HG03432 (cell line): ENCODE measurements around the gene PPP2R3B.
"Not testable (repeated sequence)": the region's sequence is repeated elsewhere in the genome, so short reads cannot be mapped to it uniquely, and the experiment has no call there.

Experiments used
- ATAC-seq: cut with Tn5 transposase; IDR thresholded peaks from one replicate; pipeline ENCODE4 v1.9.1; 2021; ENCODE audit warnings: mild to moderate bottlenecking, moderate library complexity; ENCODE audit not compliant: unreplicated experiment

Gene PPP2R3B

DNA sequence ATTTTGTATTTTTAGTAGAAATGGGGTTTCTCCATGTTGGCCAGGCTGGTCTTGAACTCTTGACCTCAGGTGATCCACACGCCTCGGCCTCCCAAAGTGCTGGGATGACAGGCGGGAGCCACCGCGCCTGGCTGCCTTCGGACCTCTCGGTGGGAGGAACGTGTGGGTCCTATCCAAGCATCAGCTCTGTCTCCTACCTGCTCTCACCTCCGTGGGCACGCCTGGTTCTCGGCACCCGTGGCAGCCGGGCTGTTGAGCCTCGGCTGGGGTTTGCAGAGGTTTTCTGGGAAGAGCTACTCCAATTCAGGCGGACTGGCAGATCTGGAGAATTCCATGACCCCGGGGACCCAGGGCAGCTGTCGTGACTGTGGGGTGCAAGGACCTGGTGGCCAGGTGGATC, 23.6 kb upstream of the PPP2R3B start:
- no peak for ATAC-seq

DNA sequence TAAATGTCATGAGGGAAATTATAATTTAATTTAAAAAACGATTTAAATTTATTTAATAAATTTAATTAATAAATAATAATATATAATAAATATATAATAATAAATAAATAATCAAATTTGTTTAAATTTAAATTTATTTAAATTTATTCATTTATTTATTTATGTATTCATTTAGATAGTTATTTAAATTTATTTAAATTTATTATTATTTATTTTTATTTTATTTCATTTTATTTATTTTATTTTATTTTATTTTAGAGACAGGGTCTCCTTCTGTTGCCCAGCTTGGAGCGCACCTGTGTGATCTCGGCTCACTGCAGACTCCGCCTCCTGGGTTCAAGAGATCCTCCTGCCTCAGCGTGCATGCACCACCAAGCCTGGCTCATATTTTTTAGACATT, 18.4 kb upstream of the PPP2R3B start:
- no peak for ATAC-seq

DNA sequence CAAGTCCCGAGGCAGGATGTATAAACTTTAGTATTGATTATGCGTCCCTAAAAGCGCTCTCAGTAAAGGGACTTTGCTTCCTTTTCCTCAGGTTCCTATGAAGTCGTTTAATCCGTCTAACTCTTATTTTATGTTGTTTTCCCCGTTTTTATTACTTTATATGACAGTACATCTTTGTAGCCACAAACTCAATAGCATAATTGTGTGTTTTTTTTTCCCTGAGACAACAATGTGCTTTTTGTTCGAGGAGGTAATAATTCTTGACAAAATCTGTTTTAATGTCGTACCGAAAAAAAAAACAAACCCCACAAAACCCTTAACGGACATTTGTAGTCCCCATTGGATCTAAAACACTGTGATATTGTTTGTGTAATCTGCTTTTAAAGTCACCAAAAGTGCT, 17.9 kb upstream of the PPP2R3B start:
- no peak for ATAC-seq

DNA sequence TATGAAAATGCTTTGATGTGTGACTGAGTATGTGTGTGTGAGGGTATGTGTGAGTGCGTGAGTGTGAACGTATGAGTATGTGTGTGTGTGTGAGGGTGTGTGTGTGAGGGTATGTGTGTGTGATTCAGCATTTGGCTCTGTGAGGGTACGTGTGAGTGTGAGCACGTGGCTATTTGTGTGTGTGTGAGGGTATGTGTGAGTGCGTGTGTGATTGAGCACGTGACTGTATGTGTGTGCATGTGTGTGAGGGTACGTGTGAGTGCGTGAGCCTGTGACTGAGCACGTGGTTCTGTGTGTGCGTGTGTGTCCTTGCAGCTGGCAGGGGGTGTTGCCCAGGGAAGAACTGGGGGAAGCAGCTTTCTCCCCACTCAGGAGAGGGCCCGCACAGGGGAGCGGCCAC, 16.1 kb upstream of the PPP2R3B start:
- no peak for ATAC-seq

DNA sequence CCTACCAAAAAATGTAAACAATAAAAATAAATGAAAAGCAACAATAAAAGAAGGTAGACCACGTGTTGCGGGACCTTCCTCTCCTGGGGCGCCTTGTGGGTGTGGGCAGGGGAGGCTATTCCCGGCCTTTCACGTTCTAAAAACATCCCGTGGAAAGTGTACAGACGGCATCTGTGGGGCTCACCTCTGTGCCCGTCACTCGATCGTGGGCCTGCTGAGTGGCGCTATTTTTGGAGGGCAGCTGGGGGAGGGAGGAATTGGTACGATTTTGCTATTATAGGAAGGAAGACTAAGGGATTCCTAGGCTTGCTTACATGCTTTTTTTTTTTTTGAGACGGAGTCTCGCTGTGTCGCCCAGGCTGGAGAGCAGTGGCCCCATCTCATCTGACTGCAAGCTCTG, 13.6 kb upstream of the PPP2R3B start:
- ATAC-seq, result no peak

DNA sequence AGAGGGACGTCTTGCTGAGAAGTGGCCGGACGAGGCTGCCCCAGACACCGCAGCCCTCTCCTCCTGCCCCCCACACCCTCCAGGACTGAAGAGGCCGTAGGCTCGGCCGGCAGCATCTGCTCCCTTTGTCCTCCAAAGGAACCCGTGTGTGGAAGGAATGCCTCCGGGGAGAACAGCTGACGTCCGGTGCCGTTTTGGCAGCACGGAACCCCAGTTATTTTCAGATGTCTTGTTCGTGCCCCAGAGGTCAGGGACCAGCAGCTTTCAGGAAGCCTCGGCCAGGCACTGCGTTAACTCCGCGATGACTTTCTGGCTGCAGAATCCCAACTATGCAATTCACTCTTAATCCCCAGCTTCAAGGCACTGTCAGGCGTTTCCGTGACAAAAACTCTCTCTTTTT, 10.9 kb upstream of the PPP2R3B start:
- ATAC-seq, result no peak

DNA sequence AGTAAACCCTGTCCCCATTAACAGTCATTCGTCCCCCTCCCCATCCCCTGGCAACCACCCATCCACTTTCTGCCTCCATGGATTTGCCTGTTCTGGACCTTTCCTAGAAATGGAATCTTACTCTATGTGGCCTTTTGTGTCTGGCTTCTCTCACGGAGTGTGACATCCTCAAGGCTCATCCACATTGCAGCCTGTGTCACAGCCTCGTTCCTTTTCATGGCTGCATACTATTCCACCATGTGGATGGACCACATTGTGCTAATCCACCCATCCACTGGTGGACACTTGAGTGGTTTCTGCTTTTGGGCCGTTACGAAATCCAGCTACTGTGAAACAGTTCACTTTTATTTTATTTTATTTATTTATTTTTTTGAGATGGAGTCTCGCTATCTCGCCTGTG, 8.1 kb upstream of the PPP2R3B start:
- ATAC-seq, result no peak

DNA sequence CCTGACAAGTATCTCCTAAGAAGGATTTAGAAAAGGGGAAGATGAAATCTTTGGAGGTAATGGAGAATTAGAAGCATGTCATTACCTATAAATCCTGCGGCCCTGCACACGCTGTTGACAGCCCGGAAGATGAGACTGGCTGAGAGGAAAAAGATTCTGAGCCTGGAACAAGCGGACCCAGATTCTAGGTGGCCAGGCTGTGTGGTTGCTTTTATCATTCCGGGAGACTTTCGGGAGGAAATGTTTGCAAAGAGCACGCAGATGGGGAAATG, 5.8 kb upstream of the PPP2R3B start:
- ATAC-seq, result no peak

DNA sequence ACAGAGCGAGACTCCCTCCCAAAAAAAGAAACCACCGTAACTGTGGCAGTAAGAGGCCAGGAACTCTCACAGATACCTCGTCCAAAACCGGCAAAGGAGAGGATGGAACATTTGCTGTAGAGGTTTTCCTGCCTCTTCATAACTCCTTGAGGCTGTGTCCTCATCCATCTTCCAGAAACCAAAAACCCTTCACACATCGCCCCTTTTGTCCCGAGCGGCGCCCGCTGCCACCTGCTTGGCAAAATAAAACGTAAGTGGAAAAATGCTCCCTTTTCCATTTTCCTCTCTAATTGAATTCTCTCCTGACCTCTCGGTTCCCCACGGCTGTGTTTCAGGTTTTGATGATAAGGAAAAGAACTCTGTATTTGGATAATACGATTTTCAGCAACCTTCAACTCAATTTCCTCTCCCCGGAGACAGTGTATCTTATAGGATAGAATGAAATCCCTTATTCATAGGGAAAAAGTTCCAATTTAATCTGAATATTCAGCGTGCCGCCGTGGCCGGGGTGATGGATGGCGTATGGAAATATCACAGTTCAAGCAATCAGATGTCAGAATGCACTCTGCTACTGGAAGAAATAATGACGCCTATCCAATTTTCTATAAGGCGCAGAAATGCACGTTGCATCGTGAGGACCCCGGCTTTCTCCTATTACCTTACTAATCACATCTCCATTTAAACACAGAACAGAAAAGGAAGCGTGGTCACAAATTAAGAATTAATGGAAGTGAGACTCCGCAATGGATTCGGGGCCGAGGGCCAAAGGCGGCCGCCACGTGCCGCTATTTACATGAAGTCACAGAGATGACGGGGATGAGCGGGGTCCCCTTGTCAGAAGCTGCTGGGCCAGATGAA, 5.2 kb upstream of the PPP2R3B start:
- ATAC-seq, result no peak

DNA sequence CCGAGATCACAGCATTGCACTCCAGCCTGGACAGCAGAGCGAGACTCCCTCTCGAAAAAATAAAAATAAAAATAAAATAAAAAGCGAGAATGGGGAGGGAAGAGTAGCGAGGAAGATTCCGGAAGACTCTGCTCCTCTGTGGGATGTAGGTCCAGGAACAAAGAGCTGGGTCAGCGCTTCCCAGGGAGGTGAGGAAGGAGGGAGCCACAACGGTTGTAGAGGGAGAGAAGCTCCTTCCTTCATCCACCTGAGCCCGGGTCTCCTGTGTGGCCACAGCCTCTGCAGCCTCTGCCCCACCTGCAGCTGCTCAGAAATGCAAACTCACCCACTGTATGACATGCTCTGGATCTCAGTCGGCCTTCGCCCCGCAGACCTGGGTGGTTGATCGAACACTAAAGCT, 3.8 kb upstream of the PPP2R3B start:
- no peak for ATAC-seq

DNA sequence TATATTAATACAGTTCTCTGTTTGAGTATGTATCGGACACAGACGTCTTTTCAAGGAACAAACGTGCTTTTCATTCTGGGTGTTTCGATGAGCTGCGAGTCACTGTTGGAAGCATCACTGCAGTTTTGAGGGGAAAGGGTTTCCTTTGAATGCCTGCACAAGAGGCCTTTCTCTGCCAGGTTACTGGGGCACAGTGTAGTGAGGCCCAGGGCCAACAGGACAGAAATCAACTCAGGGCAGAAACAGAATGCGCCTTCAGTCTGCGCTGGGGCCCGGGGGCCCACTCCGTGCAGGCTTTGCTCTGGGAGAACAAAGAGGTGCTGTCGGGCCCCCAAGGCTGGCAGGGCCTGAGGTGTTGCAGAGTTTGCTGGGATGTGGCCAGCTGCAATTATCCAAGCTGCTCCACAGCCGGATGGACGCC, 2.3 kb upstream of the PPP2R3B start:
- ATAC-seq, result no peak

DNA sequence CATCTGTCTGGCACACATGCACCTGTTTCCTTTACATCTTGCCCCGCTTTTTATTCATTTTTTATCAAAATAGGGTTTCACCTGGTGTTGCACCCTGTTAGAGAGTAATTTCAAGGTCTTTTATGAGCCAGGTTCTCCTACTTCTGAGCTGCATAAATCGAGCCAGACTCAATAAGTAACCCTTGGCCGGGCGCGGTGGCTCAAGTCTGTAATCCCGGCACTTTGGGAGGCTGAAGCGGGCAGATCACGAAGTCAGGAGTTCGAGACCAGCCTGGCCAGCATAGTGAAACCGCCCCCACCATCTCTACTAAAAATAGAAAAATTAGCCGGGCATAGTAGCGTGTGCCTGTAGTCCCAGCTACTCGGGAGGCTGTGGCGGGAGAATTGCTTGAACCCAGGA, 1.0 kb upstream of the PPP2R3B start:
- ATAC-seq, result no peak

DNA sequence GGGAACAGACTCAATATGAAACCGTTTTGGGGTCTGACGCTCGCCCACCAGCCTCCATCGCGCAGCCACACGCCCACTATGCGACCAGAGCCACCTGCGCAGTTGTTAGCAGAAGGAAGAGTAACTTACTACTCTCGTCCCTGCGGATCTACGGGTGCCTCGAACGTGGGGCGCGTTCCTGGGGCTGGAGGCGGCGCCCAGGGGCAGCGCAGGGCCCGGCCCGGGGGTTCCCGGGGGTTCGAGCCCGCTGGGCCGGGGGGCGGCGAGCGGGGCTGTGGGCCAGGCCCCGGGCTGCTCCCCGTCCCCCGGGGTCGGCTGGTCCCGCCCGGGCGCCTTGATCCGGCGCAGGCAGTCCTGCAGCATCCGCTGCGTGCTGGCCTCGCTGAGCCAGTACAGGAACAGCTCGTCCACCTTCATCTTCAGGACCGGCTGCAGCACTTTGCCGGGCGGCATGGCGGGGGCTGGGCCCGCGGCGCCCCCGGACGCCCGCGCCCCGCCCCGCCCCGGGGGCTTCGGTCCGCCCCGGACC, 404 bp downstream of the PPP2R3B start:
- ATAC-seq, result peak; percentile 40

DNA sequence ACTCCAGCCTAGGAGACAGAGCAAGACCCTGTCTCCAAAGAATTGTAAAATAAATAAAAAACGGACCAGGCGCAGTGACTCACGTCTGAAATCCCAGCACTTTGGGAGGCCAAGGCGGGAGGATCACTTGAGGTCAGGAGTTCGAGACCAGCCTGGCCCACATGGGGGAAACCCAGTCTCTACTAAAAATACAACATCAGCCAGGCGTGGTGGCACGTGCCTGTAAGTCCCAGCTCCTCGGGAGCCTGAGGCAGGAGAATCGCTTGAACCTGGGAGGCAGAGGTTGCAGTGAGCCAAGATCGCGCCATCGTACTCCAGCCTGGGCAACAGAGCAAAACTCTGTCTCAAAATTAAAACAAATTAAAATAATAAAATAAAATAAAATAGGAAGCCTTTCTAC, 971 bp downstream of the PPP2R3B start:
- not testable (repeated sequence) for ATAC-seq

DNA sequence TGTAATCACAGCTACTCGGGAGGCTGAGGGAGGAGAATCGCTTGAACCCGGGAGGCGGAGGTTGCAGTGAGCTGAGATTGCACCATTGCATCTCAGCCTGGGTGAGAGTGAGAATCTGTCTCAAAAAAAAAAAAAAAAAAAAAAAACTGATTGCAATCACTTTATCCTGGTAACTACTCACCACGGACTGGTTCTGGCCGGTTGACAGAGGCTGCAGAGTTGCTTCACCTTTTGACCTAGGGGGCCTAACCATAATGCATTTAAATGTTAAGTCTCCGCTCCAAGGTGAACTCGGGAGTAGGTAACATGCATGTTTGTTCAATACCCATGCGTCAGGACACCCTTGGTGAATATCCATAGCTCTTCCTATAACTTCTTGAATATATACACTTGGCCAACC, 1.8 kb downstream of the PPP2R3B start:
- ATAC-seq, result no peak

DNA sequence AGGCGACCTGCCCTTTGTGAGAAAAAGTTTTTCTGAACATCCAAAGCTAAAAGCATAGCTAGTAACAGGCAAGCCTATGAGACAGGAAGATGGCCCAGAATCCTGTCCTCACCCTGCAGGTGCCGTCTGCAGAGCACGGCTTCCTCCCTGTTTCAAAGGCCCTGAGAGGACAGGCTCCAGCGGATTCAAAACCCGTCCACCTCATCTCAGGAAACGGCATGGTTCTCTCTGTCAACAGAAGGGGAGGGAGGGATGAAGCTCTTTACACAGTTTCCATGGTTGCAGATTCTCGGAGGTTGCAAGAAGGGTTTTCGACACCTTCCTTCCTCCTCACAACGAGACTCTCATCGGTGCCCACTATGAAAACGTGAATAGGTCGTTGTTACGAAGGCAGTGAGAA, 8.3 kb downstream of the PPP2R3B start:
- no peak for ATAC-seq

DNA sequence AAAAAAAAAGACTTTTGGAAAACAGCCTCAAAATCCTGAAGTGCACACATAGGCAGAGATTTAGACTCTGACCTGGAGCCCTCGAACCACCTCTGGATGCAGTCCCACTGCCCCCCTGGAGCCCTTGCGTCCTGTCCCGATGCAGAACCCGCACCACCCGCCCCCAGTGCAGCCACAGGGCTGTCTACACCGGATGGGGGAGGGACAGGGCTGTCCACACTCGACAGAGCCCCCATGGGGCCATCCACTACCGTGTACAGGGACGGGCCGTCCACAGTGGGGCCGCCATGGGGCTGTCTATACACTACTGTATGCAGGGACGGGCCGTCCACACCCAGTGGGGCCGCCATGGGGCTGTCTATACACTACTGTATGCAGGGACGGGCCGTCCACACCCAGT, 10.5 kb downstream of the PPP2R3B start:
- not testable (repeated sequence) for ATAC-seq

DNA sequence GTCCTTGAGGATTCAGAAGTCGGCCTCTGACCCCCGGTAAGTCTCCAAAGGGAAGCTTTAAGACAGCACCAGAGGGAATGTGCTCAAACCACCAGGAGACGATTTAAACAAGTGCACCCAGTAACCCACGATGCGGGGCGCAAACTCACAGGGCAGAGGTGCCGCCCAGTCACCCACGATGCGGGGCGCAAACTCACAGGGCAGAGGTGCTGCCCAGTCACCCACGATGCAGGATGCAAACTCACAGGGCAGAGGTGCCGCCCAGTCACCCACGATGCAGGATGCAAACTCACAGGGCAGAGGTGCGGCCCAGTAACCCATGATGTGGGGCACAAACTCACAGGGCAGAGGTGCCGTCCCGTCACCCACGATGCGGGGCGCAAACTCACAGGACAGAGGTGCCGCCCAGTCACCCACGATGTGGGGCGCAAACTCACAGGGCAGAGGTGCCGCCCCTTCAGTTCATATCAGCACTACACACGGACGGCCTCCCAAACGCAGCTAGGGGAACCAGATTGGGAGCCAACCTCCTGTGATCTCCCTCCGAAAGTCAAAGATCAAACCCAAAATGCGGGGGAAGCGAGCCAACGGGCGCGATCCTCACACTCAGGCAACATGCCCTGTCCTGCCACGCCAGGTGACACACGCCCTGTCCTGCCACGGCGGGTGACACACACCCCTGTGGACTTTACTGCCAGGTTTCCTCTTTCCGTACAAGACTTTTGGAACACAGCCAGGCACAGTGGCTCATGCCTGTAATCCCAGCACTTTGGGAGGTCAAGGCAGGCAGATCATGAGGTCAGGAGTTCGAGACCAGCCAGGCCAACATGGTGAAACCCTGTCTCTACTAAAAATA, 11.3 kb downstream of the PPP2R3B start:
- ATAC-seq, result no peak

DNA sequence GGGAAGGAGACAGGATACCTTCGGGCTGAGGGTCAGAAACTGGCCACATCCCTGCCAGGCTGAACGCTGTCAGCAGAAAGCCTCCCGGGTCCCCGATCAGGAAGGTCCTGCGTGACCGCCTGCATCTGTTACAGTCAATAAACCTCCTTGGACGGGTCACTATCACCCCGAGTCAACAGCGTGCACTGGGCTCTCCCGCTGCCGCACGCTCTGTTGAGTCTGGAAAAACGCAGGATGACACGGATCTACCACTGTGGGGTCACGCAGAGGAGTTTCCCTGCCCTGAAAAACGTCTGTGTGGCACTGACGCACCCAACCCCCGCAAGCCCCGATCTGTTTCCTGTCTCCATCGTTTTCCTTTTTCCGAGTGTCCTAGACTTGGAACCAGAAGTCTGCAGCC, 12.1 kb downstream of the PPP2R3B start:
- no peak for ATAC-seq

DNA sequence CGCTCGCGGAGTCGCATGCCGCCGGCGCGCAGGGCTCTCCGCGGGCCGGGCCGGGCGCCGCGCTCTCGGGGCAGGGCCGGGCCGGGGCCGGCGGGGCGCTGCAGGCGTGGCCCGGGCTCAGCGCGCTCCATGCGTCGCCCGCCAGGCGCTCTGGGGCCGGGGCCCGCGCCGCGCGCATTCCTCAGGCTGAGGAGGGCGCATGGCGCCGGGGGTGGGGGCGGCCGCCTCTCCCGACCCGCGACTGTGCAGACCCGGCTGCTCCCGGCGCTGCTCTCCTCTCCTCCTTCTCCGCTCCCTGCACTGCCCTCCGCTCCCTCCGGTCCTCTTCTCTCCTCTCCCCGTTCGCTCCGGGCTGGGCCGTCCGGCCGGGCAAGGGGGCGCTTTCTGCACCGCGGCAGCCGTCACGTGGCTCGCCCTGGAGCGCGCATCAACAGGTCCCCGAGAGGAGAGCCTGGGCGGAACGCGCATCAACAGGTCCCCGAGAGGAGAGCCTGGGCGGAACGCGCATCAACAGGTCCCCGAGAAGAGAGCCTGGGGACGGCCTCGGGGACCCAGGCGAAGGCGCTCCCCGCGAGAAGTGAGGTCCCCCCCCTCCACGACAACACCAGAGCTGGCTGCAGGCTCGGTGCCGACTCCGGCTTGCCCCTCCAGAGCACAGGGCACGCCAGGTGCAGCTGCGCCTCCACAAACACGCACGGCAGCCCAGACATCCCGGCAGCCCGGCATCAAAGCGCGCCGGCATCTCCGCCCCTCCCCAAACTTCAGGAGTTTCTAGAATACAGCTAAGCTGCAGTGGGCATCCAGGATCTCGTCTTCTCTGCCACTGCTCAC, 12.9 kb downstream of the PPP2R3B start:
- ATAC-seq, result no peak
